HEK293 (cell line): ENCODE data around the gene DCUN1D2.

Source experiments
- CTCF ChIP-seq: fragments of 450-650 bp; formaldehyde crosslinking; IDR thresholded peaks from 2 replicates; pipeline ENCODE4 v1.5.1; 2016; ENCODE audit warnings: missing biosample characterization, missing genetic modification characterization
- TCF7L2 ChIP-seq: IDR thresholded peaks from 2 replicates; pipeline ENCODE4 v1.6.1; 2011; ENCODE audit warnings: low read depth, mild to moderate bottlenecking, inconsistent platforms, low read length, moderate library complexity, borderline replicate concordance
- ZEB2 ChIP-seq: fragments of 450-650 bp; formaldehyde crosslinking; IDR thresholded peaks from 2 replicates; pipeline ENCODE4 v1.5.1; 2016; ENCODE audit warnings: missing biosample characterization, missing genetic modification characterization
- ZNF10 ChIP-seq: fragments of 450-650 bp; formaldehyde crosslinking; IDR thresholded peaks from 2 replicates; pipeline ENCODE4 v1.5.1; 2017; ENCODE audit warnings: missing biosample characterization, missing genetic modification characterization
- ZNF114 ChIP-seq: fragments of 450-650 bp; formaldehyde crosslinking; IDR thresholded peaks from 2 replicates; pipeline ENCODE4 v1.5.0; 2017; ENCODE audit warnings: missing biosample characterization, missing genetic modification characterization
- ZNF155 ChIP-seq: fragments of 450-650 bp; formaldehyde crosslinking; IDR thresholded peaks from 2 replicates; pipeline ENCODE4 v1.5.1; 2016; ENCODE audit warnings: missing biosample characterization, missing genetic modification characterization
- ZNF19 ChIP-seq: fragments of 450-650 bp; formaldehyde crosslinking; IDR thresholded peaks from 2 replicates; pipeline ENCODE4; 2016; ENCODE audit warnings: missing biosample characterization, missing genetic modification characterization, low read depth
- ZNF549 ChIP-seq: fragments of 450-650 bp; IDR thresholded peaks from 2 replicates; pipeline ENCODE4 v1.5.1; 2018; ENCODE audit warnings: missing biosample characterization, missing genetic modification characterization, mild to moderate bottlenecking, inconsistent platforms, moderate library complexity

- TF ChIP-seq CTCF (tag by site-specific recombination), result no peak
- TF ChIP-seq ZNF114 (tag by site-specific recombination), result no peak
- no peak for TF ChIP-seq ZNF19 (tag by site-specific recombination)
- no peak for TF ChIP-seq ZNF155 (tag by site-specific recombination)
- TF ChIP-seq TCF7L2, result no peak
- TF ChIP-seq ZNF549 (tag by site-specific recombination), result no peak
- TF ChIP-seq ZEB2 (tag by site-specific recombination), result no peak
- TF ChIP-seq ZNF10 (tag by site-specific recombination), result no peak
Observed at GRCh38 chr13:113412440-113412839, 78.1 kb downstream of the DCUN1D2 start.
